ENCODE measurements around the gene TDRD9. TPM values are rescaled to one million over a fixed set of nuclear protein-coding genes. Genes with fewer than 3 reads are reported as not detected.

The TDRD9 gene
- total RNA-seq, 2 donors from 2014 or later = 8.6 to 20.8 TPM

GRCh38 chr14:104019806-104020205 is 91.5 kb downstream of the TDRD9 start:
- no peaks in the 10 kb centered on the region for H3K4me1 ChIP-seq
- no peak for DNase-seq (ENCODE audit: low spot score)

DNA sequence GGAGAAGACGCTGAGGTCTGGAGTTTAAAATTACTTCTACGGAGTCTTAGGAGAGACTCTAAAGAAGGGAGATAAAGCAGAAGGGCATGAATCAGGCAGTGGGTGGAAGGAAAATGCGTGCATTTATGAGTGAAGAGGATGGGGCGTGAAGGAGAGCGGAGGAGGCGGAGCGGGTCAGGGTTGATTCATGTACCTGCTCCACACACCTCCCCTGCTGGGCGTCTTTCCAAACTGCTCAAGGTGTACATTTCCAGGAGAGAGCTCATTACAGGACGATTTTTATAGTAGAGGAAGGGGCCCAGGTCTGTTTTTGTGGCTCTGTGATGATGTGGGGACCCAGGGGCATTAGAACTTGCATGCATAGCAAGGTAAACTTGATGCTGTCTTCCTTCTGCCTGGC is 92.2 kb downstream of the TDRD9 start:
- H3K27ac ChIP-seq = no peak overlapping the region
- no peaks in the 10 kb centered on the region for H3K4me1 ChIP-seq
- no peaks in the 10 kb centered on the region for H3K36me3 ChIP-seq
- H3K4me3 ChIP-seq = no peak overlapping the region
- TF ChIP-seq CTCF (IDR thresholded peaks at IDR 0.05) = no peak
- H3K27me3 ChIP-seq = no peaks in the 10 kb centered on the region
- H3K9me3 ChIP-seq = no peaks in the 10 kb centered on the region
- peak; percentile 5 for DNase-seq (ENCODE audit: low spot score)

More at GRCh38 chr14:104019806-104020205, 91.5 kb downstream of the TDRD9 start:
- Histone ChIP-seq H3K27ac (no peak overlapping the region), H3K36me3 (no peaks in the 10 kb centered on the region), H3K27me3 (no peaks in the 10 kb centered on the region), H3K4me3 (no peak overlapping the region), H3K9me3 (no peaks in the 10 kb centered on the region)
- TF ChIP-seq CTCF (IDR thresholded peaks at IDR 0.05) = no peak

GRCh38 chr14:104023325-104024055 is 95.2 kb downstream of the TDRD9 start:
- TF ChIP-seq CTCF (IDR thresholded peaks at IDR 0.05) = no peak
- no peaks in the 10 kb centered on the region for H3K4me1 ChIP-seq
- H3K36me3 ChIP-seq = no peaks in the 10 kb centered on the region
- H3K27me3 ChIP-seq = no peaks in the 10 kb centered on the region
- H3K9me3 ChIP-seq = no peaks in the 10 kb centered on the region
- no peak overlapping the region for H3K27ac ChIP-seq
- DNase-seq (ENCODE audit: low spot score) = no peak
- H3K4me3 ChIP-seq = no peak overlapping the region

DNA sequence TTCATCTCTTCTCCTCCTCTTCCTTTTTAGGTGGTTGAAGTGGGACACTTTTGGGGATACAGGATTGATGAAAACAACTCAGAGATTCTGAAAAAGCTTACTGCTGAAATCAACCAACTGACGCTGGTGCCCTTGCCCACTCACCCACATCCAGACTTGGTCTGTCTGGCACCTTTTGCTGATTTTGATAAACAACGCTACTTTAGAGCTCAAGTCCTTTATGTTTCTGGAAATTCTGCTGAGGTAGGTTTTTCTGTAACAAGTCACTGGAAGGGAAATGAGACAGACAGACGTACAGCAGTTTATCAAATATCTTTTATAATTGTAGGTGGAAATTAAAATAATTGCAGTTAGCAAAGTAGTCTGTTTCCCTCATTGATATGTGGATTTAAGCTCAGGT is 97.3 kb downstream of the TDRD9 start:
- H3K27ac ChIP-seq = no peak overlapping the region
- no peak overlapping the region for H3K4me3 ChIP-seq
- H3K9me3 ChIP-seq = no peaks in the 10 kb centered on the region
- DNase-seq (ENCODE audit: low spot score) = no peak
- H3K36me3 ChIP-seq = no peaks in the 10 kb centered on the region
- TF ChIP-seq CTCF (IDR thresholded peaks at IDR 0.05) = no peak
- no peaks in the 10 kb centered on the region for H3K27me3 ChIP-seq
- no peaks in the 10 kb centered on the region for H3K4me1 ChIP-seq

GRCh38 chr14:104026024-104026423 is 97.8 kb downstream of the TDRD9 start:
- no peak for TF ChIP-seq CTCF (IDR thresholded peaks at IDR 0.05)
- H3K27ac ChIP-seq = no peak overlapping the region
- no peaks in the 10 kb centered on the region for H3K4me1 ChIP-seq

DNA sequence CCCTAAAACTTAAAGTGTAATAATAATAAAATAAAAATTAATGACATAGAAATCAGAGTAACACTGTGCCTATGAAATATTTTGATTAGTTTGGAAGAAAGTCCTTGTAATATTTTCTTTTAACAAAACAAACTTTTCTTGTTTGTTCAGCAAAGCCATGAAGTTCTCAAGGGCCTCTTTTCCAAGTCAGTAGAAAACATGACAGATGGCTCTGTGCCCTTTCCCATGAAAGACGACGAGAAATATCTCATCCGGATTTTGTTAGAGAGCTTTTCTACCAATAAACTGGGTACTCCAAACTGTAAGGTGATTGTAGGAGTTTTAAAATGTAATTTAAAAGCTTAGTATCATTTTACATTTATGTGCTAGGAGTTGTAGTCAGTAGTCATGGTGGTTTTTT is 102.7 kb downstream of the TDRD9 start:
- H3K4me1 ChIP-seq = no peaks in the 10 kb centered on the region
- no peak overlapping the region for H3K4me3 ChIP-seq
- H3K27ac ChIP-seq = no peak overlapping the region
- TF ChIP-seq CTCF (IDR thresholded peaks at IDR 0.05) = no peak
- no peaks in the 10 kb centered on the region for H3K36me3 ChIP-seq
- no peak for DNase-seq (ENCODE audit: low spot score)
- H3K9me3 ChIP-seq = no peaks in the 10 kb centered on the region
- no peaks in the 10 kb centered on the region for H3K27me3 ChIP-seq

More at GRCh38 chr14:104026024-104026423, 97.8 kb downstream of the TDRD9 start:
- no peaks in the 10 kb centered on the region for H3K27me3 ChIP-seq
- DNase-seq (ENCODE audit: low spot score) = no peak
- H3K9me3 ChIP-seq = no peaks in the 10 kb centered on the region
- H3K4me3 ChIP-seq = no peak overlapping the region
- no peaks in the 10 kb centered on the region for H3K36me3 ChIP-seq
